ENCODE measurements around the gene SIGLEC1.

SIGLEC1 gene

DNA sequence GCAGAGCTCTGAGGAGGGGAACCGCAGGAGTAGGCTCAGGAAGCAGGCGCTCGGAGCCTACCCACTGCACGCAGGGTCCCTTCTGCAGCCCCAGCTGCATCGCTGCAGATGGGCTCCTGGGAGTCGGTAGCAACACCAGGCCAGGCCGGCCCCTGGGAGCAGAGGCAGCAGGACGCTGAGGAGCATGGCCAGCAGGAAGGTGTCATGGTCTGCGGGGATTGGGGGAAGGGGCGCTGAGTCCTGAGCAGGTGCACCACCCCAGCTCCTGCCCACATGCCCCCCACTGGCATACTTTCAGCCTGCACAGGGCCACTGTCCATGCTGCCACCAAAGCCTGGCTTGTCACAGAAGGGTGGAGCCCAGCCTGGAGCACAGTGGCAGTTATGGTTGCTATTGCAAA lies 41.5 kb downstream of the SIGLEC1 start:
- Mint-ChIP-seq H3K9me3 (no peaks in the 10 kb centered on the region), H3K36me3 (no peaks in the 10 kb centered on the region), H3K27ac (no peak overlapping the region), H3K27me3 (peaks cover 98% of the 10 kb centered on the region), H3K4me1 (peaks cover 26% of the 10 kb centered on the region), H3K4me3 (no peak overlapping the region)
- no peak for DNase-seq
- CTCF ChIA-PET, result no interaction called here

GRCh38 chr20:3670511-3670910 lies 41.9 kb downstream of the SIGLEC1 start:
- Mint-ChIP-seq H3K4me1 (peaks cover 30% of the 10 kb centered on the region), H3K9me3 (no peaks in the 10 kb centered on the region), H3K27me3 (peaks cover 98% of the 10 kb centered on the region), H3K27ac (no peak overlapping the region), H3K36me3 (no peaks in the 10 kb centered on the region), H3K4me3 (no peak overlapping the region)
- CTCF ChIA-PET, result no interaction called here
- DNase-seq, result no peak

DNA sequence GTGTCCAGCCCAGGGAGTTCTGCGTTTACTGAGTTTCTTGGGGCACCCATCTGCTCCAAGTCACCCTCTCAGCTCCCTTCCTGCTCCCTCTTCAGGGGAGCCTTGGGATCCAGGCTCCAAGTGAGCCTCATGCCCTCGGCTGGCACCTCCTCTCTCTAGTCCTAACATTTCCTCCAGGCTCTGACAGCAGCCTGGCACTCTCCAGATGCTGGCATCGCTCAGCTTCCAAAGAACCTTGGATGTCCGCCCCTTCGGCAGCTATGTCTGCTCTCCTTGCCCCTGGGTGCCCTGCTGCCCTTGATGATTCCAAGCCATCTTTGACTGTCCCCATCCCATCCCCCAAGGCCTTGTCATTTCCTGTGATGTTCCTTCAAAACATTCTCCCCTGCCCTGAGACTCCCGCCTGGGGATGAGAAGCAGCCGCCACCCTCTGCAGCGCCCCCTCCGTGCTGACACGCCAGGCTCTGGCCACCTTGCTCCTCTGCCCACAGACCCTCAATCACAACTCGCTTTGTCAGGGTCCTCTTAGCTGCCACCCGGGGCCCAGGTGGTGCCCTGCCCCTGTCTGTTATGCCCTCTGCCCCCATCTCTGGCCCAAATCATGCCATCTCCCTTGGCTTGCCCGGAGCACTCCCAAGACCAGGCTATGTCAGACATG lies 42.6 kb downstream of the SIGLEC1 start:
- CTCF ChIA-PET, result no interaction called here
- H3K4me3 Mint-ChIP-seq, result no peak overlapping the region
- peaks cover 97% of the 10 kb centered on the region for H3K27me3 Mint-ChIP-seq
- no peaks in the 10 kb centered on the region for H3K36me3 Mint-ChIP-seq
- peak overlapping the region; percentile 12 for H3K27ac Mint-ChIP-seq
- peaks cover 37% of the 10 kb centered on the region for H3K4me1 Mint-ChIP-seq
- DNase-seq, result no peak
- H3K9me3 Mint-ChIP-seq, result no peaks in the 10 kb centered on the region

GRCh38 chr20:3667434-3668037 lies 44.9 kb downstream of the SIGLEC1 start:
- no peaks in the 10 kb centered on the region for H3K36me3 Mint-ChIP-seq
- no peak overlapping the region for H3K4me3 Mint-ChIP-seq

GRCh38 chr20:3663858-3664257 lies 48.5 kb downstream of the SIGLEC1 start:
- H3K4me3 Mint-ChIP-seq, result no peak overlapping the region

More at GRCh38 chr20:3667434-3668037, 44.9 kb downstream of the SIGLEC1 start:
- peak overlapping the region; percentile 49 for H3K27ac Mint-ChIP-seq
- no peak for DNase-seq
- H3K27me3 Mint-ChIP-seq, result peaks cover 98% of the 10 kb centered on the region
- peaks cover 32% of the 10 kb centered on the region for H3K4me1 Mint-ChIP-seq
- no peaks in the 10 kb centered on the region for H3K9me3 Mint-ChIP-seq
- CTCF ChIA-PET, result interaction anchor here (2.1 kb wide), 1 partner anchor 9 kb away, joined by 12 read pairs; no protein-coding TSS in a partner anchor

GRCh38 chr20:3663031-3663701 lies 49.2 kb downstream of the SIGLEC1 start, which contains the start of gene GFRA4:
GFRA4 (minus strand) TSS chr20:3663399; CDS start chr20:3663399, 0 bp downstream.
- CTCF ChIA-PET, result interaction anchor here (1.0 kb wide), 1 partner anchor 14 kb away, joined by 4 read pairs; no protein-coding TSS in a partner anchor
- Mint-ChIP-seq H3K27me3 (peaks cover 98% of the 10 kb centered on the region), H3K36me3 (no peaks in the 10 kb centered on the region), H3K4me3 (no peak within 1 kb of the TSS), H3K27ac (no peak within 1 kb of the TSS), H3K9me3 (no peaks in the 10 kb centered on the region), H3K4me1 (peaks cover 42% of the 10 kb centered on the region)
- DNase-seq, result no peak

More at GRCh38 chr20:3663858-3664257, 48.5 kb downstream of the SIGLEC1 start:
- Mint-ChIP-seq H3K27me3 (peaks cover 98% of the 10 kb centered on the region), H3K36me3 (no peaks in the 10 kb centered on the region), H3K9me3 (no peaks in the 10 kb centered on the region), H3K4me1 (peaks cover 39% of the 10 kb centered on the region), H3K27ac (no peak overlapping the region)
- CTCF ChIA-PET, result no interaction called here
- no peak for DNase-seq

Measured in activated naive CD4-positive, alpha-beta T cell treated with anti-CD3 and anti-CD28 coated beads, Interleukin-2, amount 10 ng/mL, durations not matched to agents 7 days and 5 days (primary cell).